HG03432 (cell line): Measurements from ENCODE around the gene FOXK1.
A peak's percentile ranks its signal among the peaks of the same experiment; 100 is the strongest.
"Not testable (repeated sequence)": the region's sequence is repeated elsewhere in the genome, so short reads cannot be mapped to it uniquely, and the experiment has no call there.

ENCODE experiments used
- ATAC-seq: cut with Tn5 transposase; IDR thresholded peaks from one replicate; pipeline ENCODE4 v1.9.1; 2021; ENCODE audit warnings: mild to moderate bottlenecking, moderate library complexity; ENCODE audit not compliant: unreplicated experiment

Gene FOXK1

DNA sequence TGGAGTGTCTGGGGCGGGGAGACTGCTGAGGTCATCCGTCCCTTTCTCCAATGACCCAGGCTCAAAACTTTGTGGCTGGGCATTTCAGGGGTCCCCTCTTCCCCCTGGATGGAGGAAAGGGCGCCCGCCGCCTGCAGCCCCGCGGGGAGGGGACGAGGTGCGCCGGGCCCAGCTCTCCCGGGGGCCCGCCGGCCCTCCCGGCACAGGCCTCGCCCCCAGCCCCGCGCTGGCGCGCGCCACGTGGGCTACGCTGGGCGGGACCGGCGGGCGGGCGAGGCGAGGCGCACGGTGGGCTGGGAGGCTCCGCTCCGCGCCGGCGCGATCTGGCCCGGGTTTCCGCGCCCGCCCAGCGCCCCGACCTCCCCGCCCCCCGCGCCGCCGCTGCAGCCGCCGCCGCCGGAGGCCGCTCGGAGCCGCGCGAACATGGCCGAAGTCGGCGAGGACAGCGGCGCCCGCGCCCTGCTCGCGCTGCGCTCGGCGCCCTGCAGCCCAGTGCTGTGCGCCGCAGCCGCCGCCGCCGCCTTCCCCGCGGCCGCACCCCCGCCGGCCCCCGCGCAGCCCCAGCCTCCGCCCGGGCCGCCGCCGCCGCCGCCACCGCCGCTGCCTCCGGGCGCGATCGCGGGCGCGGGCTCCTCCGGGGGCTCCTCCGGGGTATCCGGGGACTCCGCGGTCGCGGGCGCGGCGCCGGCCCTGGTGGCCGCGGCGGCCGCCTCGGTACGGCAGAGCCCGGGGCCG is at the start of gene FOXK1:
Gene FOXK1, plus strand, starts transcription at position 410 of the 735 bp plus-strand sequence. Its CDS starts 14 bp downstream, at position 424.
- ATAC-seq, result peak; percentile 73

DNA sequence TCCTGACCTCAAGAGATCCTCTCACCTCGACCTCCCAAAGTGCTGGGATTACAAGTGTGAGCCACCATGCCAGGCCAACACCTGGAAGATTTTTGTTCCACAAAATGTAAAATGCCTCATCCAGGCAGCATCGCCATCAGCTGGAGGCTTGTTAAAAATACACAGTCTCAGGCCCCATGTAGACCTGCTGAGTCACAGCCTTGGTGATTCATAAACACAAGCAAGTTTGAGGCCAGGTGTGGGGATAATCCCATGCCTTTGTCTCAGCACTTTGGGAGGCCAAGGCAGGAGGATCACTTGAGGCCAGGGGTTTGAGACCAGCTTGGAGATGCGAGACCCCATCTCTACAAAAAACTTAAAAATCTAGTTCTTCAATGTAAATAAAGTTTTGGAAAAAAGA is 49.1 kb upstream of the FOXK1 start:
- no peak for ATAC-seq

DNA sequence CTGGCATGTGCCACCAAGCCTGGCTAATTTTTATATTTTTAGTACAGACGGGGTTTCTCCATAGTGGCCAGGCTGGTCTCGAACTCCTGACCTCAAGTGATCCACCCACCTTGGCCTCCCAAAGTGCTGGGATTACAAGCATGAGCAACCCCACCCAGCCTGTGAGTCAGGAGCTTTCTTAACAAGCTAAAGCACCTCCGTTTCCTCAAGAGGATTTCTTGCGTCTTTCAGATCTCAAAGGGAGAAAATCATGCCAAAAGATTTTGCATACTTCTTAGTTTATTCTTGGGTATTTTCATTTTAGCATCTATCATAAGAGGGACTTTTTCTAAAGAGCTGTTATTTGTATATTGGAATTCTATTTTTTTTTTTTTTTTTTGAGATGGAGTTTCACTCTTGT is 47.9 kb upstream of the FOXK1 start:
- no peak for ATAC-seq

DNA sequence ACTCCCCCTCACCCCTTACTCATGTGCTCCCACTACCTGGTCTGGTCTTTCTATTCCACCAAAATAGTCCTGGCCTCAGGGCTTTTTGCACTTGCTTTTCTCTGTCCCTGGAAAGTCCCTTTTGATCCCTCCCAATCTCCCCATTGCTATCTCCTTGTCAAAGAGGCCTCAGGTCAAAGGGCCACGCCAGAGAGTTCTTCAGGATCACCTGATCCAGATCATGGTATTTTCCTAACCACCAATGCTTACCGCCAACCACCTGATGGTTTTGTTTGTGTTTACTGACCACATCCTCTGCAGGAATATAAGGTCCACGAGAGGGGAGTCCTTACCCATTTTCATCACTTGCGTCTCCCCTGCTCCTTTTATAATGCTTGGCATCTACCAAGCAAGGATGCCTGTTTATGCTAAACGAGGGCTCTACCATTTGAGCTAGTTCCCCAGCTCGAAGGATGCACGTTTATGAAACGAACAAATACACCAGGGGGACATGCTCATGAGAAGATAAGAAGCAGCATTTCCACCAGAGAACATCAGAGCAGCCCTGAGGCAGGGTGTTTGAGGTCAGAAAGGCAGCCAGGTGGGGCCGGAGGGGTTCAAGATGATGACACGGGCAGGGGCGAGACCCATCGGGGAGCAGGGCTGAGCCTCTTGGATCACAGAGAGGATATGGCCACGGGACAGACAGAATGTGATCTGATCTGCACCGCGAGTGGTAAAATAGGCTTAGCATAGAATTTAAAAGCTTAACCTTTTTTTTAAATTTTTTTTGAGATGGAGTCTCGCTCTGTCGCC is 43.1 kb upstream of the FOXK1 start:
- ATAC-seq, result no peak

DNA sequence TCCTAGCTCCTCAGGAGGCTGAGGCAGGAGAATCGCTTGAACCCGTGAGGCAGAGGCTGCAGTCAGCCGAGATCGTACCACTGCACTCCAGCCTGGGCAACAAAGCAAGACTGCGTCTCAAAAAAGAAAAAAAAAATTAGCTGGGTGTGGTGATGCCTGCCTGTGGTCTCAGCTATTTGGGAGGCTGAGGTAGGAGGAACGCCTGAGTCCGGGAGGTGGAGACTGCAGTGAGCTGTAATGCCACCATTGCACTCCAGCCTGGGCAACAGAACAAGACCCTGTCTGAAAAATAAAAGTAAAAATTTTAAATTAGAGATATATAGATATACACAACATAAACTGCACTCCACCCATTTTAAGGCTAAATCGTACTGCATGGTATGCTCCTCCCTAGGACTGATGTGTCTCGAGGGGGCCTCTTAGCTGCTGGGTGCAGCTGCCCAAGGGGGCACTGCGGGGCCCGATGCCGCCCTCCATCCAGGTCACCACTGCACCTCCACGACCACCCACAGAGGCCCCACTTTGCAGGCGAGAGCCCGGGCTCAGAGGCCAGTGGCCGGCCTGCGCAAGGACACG is 40.9 kb upstream of the FOXK1 start:
- no peak for ATAC-seq

DNA sequence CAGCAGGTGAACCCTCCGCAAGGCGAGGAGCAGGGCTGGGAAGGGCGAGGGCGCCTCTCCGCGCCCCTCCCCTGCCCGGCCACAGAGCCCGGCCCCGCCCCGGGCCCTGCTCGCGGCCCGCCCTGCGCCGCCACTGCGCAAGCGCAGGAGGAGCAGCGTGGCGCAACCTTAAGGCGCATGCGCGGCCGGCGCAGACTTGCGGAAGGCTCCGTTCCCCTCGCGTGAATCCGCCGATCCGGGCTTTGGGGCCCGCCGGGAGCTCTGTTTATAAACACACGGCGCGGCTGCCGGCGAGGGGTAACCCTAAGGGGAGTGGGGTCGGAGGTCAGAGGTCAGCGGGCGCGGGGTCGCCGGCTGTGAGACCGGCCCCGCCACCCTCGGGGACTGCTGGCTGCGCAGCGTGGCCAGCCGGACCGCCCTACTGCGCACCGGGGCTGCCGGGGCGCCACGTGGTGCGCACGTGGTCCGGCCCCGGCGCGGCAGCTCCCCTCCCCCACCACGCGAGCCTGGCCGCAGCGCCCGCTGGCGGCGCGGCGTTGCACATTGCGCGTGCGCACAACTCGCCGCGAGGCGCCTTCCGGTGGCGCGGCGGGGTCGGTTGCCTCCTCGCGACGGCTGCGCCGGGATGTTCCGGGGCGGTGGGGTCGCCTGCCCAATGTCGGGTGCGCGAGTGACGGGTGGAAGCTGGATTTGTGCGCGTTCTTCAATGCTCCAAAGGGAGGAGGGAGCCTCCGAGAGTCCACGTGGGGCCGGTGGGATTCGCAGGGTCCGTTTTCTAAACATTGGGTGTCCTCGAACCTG is 40.2 kb upstream of the FOXK1 start:
- peak; percentile 84 for ATAC-seq

DNA sequence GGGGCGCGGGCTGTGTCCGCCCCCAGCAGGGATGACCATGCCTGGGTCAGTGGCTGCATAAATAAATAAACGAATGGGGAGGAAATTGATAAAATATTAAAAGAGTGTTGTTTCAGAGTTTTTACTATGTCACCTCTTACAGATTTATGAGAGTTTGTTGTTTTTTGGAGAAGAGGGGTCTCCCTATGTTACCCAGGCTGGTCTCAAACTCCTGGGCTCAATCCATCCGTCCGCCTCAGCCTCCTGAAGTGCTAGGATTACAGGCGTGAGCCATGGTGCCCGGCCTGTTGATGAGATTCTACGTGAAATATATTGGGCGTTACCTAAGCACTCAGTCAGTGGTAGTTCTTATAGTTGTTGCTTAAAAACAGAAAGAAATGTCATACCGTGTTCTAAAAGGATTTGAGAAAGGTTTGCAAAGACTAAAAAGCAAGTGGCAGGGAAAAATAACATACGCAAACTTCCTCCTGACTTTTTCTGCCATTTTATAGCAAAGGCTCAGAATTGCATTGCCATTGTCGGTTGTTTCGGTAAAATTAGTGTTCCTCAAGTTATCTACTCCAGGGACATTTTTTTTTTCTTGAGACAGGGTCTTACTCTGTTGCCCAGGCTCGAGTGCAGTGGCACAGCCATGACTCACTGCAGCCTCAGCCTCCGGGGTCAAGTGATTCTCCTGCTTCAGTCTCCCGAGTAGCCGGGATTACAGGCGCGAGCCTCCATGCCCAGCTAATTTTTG is 39.5 kb upstream of the FOXK1 start:
- no peak for ATAC-seq

DNA sequence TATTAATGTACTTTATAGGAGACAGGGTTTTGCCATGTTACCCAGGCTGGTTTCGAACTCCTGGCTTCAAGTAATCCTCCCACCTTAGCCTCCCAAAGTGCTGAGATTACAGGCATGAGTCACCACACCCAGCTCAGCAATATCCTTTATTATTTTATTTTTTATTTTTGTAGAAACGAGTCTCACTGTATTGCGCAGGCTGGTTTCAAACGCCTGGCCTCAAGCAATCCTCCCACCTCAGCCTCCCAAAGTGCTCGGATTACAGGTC is 39.0 kb upstream of the FOXK1 start:
- ATAC-seq, result not testable (repeated sequence)

DNA sequence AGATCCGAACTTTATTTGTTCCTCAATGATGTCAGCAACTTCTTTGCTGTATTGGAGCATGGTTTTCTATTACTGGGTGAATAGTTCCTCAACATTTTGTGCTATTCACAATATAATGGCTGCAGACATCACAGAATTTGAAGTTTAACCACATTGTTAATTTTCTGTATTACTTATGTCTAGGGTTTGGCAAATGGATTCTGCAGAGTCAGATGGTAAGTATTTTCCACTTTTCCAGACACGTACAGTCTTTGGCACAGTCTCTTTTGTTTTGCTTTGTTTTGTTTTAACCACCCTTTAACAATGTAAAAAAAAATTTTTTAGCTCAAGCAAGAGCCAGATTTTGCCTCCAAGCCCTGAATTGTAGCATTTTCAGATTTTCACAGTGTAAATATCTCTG is 36.8 kb upstream of the FOXK1 start:
- ATAC-seq, result no peak

DNA sequence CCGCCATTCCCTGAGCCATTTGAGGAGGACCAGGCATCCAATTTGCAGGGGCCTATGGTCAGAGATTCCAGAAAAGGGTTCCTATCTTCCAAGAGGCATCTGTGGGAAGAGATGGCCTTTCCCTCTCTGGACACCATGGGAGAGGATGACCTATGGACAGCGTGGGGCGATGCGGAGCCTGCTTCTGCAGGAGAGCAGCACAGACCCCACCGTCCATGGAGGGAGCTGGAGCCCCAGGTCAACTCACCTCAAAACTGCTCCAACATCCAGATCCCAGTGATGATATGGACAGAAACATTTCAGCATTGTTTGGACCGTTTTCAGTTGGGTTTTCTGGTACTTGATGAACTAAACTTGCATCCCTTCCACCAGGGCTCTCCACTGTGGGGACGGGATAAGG is 34.0 kb upstream of the FOXK1 start:
- ATAC-seq, result no peak

DNA sequence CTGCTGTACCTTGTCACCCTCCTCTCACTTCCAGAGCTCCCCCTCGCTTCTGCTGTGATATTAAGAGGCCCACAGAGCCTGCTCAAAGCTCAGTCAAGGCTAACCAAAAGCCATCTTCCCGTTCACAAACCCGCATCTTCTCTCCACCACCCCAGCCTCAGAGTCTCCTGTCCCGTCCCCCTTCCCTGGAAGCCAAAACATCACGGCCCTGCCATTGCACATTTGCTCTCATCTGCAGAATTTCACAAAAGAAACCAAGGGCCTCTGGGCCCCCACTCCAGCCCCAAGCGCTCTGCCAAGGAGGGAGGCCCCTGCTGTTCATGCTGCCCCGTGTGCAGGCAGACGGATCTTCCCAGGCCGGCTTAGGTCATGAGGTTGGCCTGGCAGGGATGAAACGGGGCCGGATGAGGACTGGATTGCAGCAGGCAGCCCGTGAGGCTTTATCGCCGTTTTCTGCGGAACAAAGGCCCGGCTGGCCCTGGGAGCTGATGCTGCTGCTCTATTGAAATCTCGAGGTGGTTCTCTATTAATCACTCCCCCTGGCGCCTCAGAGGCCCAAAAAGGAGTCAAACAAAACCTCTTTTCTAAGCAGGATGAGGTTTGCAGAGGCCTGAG is 31.6 kb upstream of the FOXK1 start:
- no peak for ATAC-seq

DNA sequence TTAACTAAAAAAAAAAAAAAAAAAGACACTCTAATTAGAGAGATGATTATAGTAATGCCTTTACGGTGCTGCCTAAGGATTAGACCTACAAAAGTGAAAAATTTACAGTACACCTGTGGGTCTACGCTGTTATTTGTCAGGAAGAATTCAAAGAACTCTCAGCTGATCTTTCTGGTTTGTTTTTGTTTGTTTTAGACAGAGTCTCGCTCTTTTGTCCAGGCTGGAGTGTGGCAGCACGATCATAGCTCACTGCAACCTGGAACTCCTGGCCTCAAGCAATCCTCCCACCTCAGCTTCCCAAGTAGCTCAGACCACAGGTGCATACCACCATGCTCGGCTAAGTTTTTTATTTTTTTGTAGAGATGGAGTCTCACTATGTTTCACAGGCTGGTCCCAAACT is 28.3 kb upstream of the FOXK1 start:
- ATAC-seq, result no peak

DNA sequence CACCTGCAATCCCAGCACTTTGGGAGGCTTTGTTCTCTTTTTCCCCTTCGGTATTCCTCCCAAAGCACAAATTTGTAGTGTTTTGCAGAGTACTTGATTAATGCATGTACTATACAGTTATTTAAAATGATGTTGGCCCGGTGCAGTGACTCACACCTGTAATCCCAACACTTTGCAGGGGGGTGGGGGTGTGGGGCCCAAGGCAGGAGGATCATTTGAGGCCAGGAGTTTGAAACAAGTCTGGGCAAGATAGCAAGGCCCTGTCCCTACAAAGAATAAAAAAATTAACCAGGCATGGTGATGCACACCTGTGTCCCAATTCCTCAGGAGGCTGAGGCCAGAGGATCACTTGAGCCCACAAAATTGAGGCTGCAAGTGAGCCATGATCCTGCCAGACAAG is 26.8 kb upstream of the FOXK1 start:
- ATAC-seq, result no peak

DNA sequence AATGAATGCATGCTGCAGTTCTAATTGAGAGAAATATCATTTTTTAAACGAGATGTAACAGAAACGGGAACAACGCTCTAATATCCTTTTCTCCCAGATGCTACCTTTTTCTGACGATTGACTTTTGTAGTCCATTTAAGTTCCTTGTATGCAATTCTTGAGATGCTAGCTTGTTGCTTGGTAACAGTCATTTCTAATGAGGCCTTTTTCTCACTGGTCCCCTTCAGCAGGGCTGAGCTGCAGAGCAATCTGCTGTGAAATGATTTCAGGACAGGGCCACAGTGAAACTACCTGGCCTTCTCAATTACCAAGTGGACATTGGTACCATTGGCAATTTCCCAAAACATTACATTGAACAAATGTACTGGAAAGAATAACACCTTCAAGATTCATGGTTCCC is 26.2 kb upstream of the FOXK1 start:
- ATAC-seq, result no peak

DNA sequence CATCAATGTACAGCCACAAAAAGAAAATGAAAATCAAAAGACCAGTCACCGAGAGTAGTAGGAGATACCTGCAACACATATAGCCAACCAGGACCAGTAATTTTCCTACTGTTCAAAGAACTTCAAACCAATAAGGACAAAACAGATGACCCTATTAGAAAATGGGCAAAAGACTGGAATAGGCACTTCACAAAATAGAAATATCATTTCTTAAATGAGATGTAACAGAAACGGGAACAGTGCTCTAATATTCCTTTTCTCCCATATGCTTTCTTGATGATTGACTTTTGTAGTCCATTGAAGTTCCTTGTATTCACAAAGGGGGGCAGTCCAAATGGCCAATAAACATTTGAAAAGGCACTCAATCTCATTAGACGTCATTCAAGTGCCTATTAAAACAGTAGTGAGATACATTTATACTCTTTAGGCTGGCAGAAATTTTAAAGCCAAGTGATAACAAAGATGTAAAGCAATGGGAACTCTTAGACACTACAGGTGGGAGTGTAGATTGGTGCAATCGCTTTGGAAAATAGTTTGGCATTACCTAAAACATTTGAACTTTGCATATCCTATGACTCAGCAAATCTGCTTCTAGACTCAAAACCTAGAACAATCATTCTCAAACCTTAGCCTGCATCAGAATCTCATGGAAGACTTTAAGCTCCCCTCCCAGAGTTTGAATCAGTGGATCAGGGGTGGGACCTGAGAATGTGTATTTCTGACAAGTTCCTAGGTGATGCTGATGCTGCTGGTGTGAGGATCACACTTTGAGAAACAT is 24.3 kb upstream of the FOXK1 start:
- ATAC-seq, result no peak

DNA sequence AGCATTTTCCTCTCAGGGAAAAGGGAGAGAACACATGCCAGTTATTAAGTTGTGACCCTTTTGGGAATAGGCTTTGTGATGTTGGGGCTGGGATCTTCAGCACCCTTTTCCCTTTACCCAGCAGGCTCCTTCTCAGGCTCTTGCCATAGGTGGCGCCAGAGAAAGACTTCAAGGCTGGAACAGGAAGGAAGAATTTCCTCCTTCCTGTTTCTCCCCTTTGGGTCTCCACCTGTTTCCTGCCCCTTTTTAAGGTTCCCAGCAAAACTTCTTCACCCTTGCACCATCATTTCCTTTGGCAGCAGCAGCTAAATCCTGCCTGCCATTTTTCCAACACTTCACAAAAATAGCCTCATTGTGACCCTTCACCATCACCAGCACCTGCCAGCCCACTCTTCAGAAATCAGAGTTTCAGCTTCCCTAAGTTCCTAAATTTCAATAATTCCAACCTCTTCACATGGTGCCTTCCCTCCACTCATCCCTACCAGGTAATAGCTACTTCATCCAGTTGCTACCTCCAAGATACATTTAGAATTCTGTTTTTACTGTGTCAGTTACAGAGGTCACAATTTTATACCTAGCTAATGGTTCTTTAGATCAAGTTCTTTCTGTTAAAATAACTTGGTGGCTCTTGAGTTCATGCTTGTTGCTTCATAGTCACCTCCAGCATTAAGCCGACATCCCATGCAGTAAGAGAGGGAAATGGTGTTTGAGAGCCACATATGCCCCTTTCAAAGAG is 22.4 kb upstream of the FOXK1 start:
- no peak for ATAC-seq

DNA sequence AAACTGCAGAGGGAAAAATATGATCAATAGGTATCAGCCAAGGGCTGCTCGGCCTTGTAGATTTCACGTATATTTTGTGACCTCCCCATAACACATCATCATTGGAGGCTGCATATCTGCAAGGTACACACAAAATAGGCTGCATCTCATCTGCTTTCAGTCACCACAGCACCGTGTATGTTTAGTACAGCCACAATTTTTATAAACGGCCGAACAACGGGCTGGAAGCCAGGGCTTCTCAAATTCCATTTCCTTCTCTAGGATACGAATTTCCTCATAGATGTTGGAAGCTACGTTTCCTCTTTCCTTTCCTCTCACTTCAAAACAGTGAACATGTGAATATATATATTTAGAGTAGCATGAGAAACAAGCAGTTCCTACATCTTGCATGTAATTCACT is 20.2 kb upstream of the FOXK1 start:
- ATAC-seq, result no peak

DNA sequence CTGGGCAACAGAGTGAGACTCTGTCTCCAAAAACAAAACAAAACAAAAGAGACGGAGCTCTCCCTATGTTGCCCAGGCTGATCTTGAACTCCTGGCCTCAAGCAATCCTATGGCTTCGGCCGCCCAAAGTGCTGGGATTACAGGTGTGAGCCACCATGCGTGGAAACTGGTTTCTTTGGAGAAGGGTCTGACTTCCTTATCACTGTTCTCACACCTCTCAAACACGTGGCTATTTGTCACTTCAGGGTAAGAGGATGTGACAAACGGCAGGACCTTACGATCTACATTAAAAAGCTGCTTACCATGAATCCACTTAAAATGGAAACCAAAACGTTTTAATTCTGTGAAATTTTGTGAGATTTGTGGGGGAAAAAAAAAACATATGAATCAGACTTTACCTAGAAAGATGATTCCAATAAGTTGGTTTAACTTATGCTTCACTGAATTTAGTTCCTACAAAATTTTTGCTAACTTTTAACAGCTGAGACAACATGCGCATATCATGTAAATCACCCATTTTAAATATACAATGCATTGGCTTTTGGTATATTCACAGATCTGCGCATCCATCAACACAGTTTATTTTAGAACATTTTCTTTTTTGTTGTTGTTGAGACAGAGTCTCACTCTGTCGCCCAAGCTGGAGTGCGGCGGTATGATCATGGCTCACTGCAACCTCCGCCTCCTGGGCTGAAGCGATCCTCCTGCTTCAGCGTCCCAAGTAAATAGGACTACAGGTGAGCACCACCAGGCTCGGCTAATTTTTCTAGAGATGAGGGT is 18.7 kb upstream of the FOXK1 start:
- ATAC-seq, result no peak
